HEK293 (cell line): ENCODE measurements around the gene PHC1.

Experiments
- CTCF ChIA-PET: fragments of 350-600 bp; formaldehyde crosslinking; extraction: SDS; loops from one replicate; lab custom pipeline; 2021; ENCODE audit warnings: antibody characterized with exemption; lab: Yijun Ruan, JAX
- POLR2A ChIA-PET: fragments of 300-600 bp; formaldehyde crosslinking; extraction: SDS; loops from one replicate; lab custom pipeline; 2020; ENCODE audit warnings: antibody characterized with exemption, inconsistent platforms; lab: Yijun Ruan, JAX
- H3K27ac ChIP-seq: fragments of 200-500 bp; sonication (Bioruptor generic); 2 replicates; pipeline ENCODE4 v1.5.1; 2014; ENCODE audit warnings: low read depth, low read length, control low read depth, inconsistent platforms; ENCODE audit errors: extremely low read depth
- H3K36me3 ChIP-seq, 2 experiments: fragments of 200-500 bp in 1 of 2; sonication (Bioruptor generic) in 1 of 2; 1 replicate in 1 of 2; 2 replicates in 1 of 2; pipeline ENCODE4 v1.5.1; 2014 to 2017; ENCODE audit warnings: inconsistent platforms in 2 of 2, low read length in 2 of 2; ENCODE audit not compliant: control insufficient read depth in 2 of 2, insufficient read depth in 1 of 2
- H3K4me1 ChIP-seq: fragments of 200-500 bp; sonication (Bioruptor generic); 2 replicates; pipeline ENCODE4 v1.5.1; 2014; ENCODE audit warnings: mild to moderate bottlenecking, low read length, inconsistent platforms; ENCODE audit not compliant: control insufficient read depth, insufficient read depth
- H3K4me3 ChIP-seq: 2 replicates; pipeline ENCODE4 v1.5.1; 2011; ENCODE audit warnings: low read depth, mild to moderate bottlenecking, control low read depth, low read length, moderate library complexity
- H3K9me3 ChIP-seq: fragments of 200-500 bp; sonication (Bioruptor generic); 2 replicates; pipeline ENCODE4 v1.5.1; 2014; ENCODE audit warnings: low read depth, low read length, inconsistent platforms; ENCODE audit not compliant: control insufficient read depth, insufficient read depth
- GFI1B ChIP-seq: fragments of 450-650 bp; formaldehyde crosslinking; IDR thresholded peaks from 2 replicates; pipeline ENCODE4 v1.5.1; 2016; ENCODE audit warnings: missing biosample characterization, missing genetic modification characterization
- HOXA7 ChIP-seq: sonication (generic); formaldehyde crosslinking; IDR thresholded peaks from 2 replicates; pipeline ENCODE4 v1.8.1; 2022; ENCODE audit warnings: missing genetic modification reagents, borderline replicate concordance
- OSR2 ChIP-seq: fragments of 450-650 bp; formaldehyde crosslinking; IDR thresholded peaks from 2 replicates; pipeline ENCODE4 v1.5.1; 2016; ENCODE audit warnings: missing biosample characterization, missing genetic modification characterization
- PRDM1 ChIP-seq: fragments of 450-650 bp; formaldehyde crosslinking; IDR thresholded peaks from 2 replicates; pipeline ENCODE4; 2016; ENCODE audit warnings: missing biosample characterization, missing genetic modification characterization
- SP7 ChIP-seq: fragments of 450-650 bp; formaldehyde crosslinking; IDR thresholded peaks from 2 replicates; pipeline ENCODE4 v1.5.1; 2016; ENCODE audit warnings: missing biosample characterization, missing genetic modification characterization
- ZBTB10 ChIP-seq: fragments of 450-650 bp; formaldehyde crosslinking; IDR thresholded peaks from 2 replicates; pipeline ENCODE4 v1.5.1; 2016; ENCODE audit warnings: missing biosample characterization, missing genetic modification characterization
- ZBTB11 ChIP-seq: fragments of 450-650 bp; formaldehyde crosslinking; conservative IDR thresholded peaks from 2 replicates; pipeline ENCODE4 v1.5.1; 2016; ENCODE audit warnings: low read depth, missing biosample characterization, missing genetic modification characterization
- ZBTB17 ChIP-seq: fragments of 450-650 bp; formaldehyde crosslinking; IDR thresholded peaks from 2 replicates; pipeline ENCODE4 v1.5.1; 2016; ENCODE audit warnings: missing biosample characterization, missing genetic modification characterization
- ZNF121 ChIP-seq: fragments of 450-650 bp; formaldehyde crosslinking; IDR thresholded peaks from 2 replicates; pipeline ENCODE4 v1.5.1; 2016; ENCODE audit warnings: missing biosample characterization, missing genetic modification characterization
- ZNF138 ChIP-seq: fragments of 450-650 bp; formaldehyde crosslinking; IDR thresholded peaks from 2 replicates; pipeline ENCODE4 v1.5.1; 2016; ENCODE audit warnings: missing biosample characterization, missing genetic modification characterization, borderline replicate concordance
- ZNF221 ChIP-seq: fragments of 450-650 bp; formaldehyde crosslinking; IDR thresholded peaks from 2 replicates; pipeline ENCODE4 v1.5.1; 2017; ENCODE audit warnings: missing biosample characterization, missing genetic modification characterization, borderline replicate concordance
- ZNF335 ChIP-seq: fragments of 450-650 bp; formaldehyde crosslinking; conservative IDR thresholded peaks from 2 replicates; pipeline ENCODE4 v1.5.1; 2016; ENCODE audit warnings: missing biosample characterization, missing genetic modification characterization
- ZNF354C ChIP-seq: fragments of 450-650 bp; formaldehyde crosslinking; IDR thresholded peaks from 2 replicates; pipeline ENCODE4 v1.5.1; 2016; ENCODE audit warnings: missing biosample characterization, missing genetic modification characterization, low read depth, borderline replicate concordance
- ZNF404 ChIP-seq: fragments of 450-650 bp; formaldehyde crosslinking; IDR thresholded peaks from 2 replicates; pipeline ENCODE4 v1.5.1; 2017; ENCODE audit warnings: missing biosample characterization, missing genetic modification characterization
- ZNF426 ChIP-seq: fragments of 450-650 bp; formaldehyde crosslinking; IDR thresholded peaks from 2 replicates; pipeline ENCODE4 v1.5.1; 2017; ENCODE audit warnings: missing biosample characterization, missing genetic modification characterization, mild to moderate bottlenecking, inconsistent platforms, moderate library complexity
- ZNF510 ChIP-seq: fragments of 450-650 bp; formaldehyde crosslinking; IDR thresholded peaks from 2 replicates; pipeline ENCODE4 v1.5.1; 2018; ENCODE audit warnings: mild to moderate bottlenecking, missing genetic modification characterization, missing biosample characterization; ENCODE audit not compliant: insufficient replicate concordance
- ZNF561 ChIP-seq: fragments of 450-650 bp; IDR thresholded peaks from 2 replicates; pipeline ENCODE4 v1.5.1; 2018; ENCODE audit warnings: missing biosample characterization, missing genetic modification characterization, borderline replicate concordance
- ZNF791 ChIP-seq: fragments of 450-650 bp; formaldehyde crosslinking; IDR thresholded peaks from 2 replicates; pipeline ENCODE4 v1.5.1; 2016; ENCODE audit warnings: missing biosample characterization, missing genetic modification characterization

PHC1 gene

GRCh38 chr12:8912914-8913313, 1.4 kb upstream of the PHC1 start:
- CTCF ChIA-PET: interaction anchor here (0.6 to 5.1 kb wide), 4 partner anchors 22 to 1091 kb away, joined by 3 to 21 read pairs (median 3); no protein-coding TSS in a partner anchor
- H3K4me1 ChIP-seq: peaks cover 13% of the 10 kb centered on the region
- no peaks in the 10 kb centered on the region for H3K36me3 ChIP-seq
- H3K4me3 ChIP-seq: no peak overlapping the region
- H3K9me3 ChIP-seq: no peaks in the 10 kb centered on the region
- POLR2A ChIA-PET: interaction anchor here (0.8 kb wide), 1 partner anchor 37 kb away, joined by 3 read pairs; the partner anchor contains the start of gene M6PR
- TF ChIP-seq ZNF426 (tag by site-specific recombination) (no peak), ZNF404 (tag by site-specific recombination) (no peak), PRDM1 (peak; percentile 13; the same call in 1 of the 2 replicates)
- TF ChIP-seq, all 188 proteins: peak for 1
- no peak overlapping the region for H3K27ac ChIP-seq

GRCh38 chr12:8913702-8914032, 642 bp upstream of the PHC1 start:
- no peak for TF ChIP-seq ZBTB10
- no peak for TF ChIP-seq ZNF121 (tag by site-specific recombination)
- no peak for TF ChIP-seq ZNF138 (tag by site-specific recombination)
- no peak for TF ChIP-seq ZNF561 (tag by site-specific recombination)
- no peak for TF ChIP-seq GFI1B (tag by site-specific recombination)
- TF ChIP-seq SP7: no peak
- no peak for TF ChIP-seq ZNF791 (tag by site-specific recombination)
- no peak for TF ChIP-seq ZNF354C (tag by site-specific recombination)
- TF ChIP-seq ZNF510 (tag by site-specific recombination): no peak
- TF ChIP-seq HOXA7: no peak
- TF ChIP-seq OSR2 (tag by site-specific recombination): no peak
- peak; percentile 73; the same call in 1 of the 2 replicates for TF ChIP-seq ZBTB17 (tag by site-specific recombination)
- TF ChIP-seq ZBTB11: no peak
- TF ChIP-seq ZNF335 (tag by site-specific recombination): peak; percentile 10
- no peak for TF ChIP-seq ZNF221
- H3K36me3 ChIP-seq: peaks cover 4 to 5% of the 10 kb centered on the region in 2 experiments; a peak in 2 of 3 replicates
- H3K9me3 ChIP-seq: no peaks in the 10 kb centered on the region
- POLR2A ChIA-PET: interaction anchor here (0.6 to 2.7 kb wide), 2 partner anchors 35 to 256 kb away, joined by 6 to 21 read pairs; partner anchors contain the start of gene M6PR
- peak overlapping the region; percentile 68 for H3K27ac ChIP-seq
- H3K4me1 ChIP-seq: peaks cover 13% of the 10 kb centered on the region
- peak overlapping the region; percentile 69 for H3K4me3 ChIP-seq
- CTCF ChIA-PET: interaction anchor here (0.7 to 5.1 kb wide), 6 partner anchors 23 to 258 kb away, joined by 3 to 21 read pairs (median 3); no protein-coding TSS in a partner anchor
